OCI-LY7 (cell line): ENCODE data around the gene ISOC2.

ENCODE experiments used
- EZH2phosphoT487 ChIP-seq: fragments of 200-600 bp; sonication (generic); IDR thresholded peaks from 2 replicates; pipeline ENCODE4 v1.6.1; 2018; ENCODE audit warnings: low read depth, borderline replicate concordance, mild to moderate bottlenecking, mixed run types, antibody characterized with exemption, low read length, moderate library complexity, mixed read lengths
- TF ChIP-seq, protein P1 (sequence below): fragments of 200-600 bp; sonication (generic); conservative IDR thresholded peaks from 2 replicates; pipeline ENCODE4 v1.5.1; 2014; ENCODE audit warnings: mild to moderate bottlenecking, antibody characterized with exemption, low read length, moderate library complexity, mixed read lengths

- TF ChIP-seq, protein P1, sequence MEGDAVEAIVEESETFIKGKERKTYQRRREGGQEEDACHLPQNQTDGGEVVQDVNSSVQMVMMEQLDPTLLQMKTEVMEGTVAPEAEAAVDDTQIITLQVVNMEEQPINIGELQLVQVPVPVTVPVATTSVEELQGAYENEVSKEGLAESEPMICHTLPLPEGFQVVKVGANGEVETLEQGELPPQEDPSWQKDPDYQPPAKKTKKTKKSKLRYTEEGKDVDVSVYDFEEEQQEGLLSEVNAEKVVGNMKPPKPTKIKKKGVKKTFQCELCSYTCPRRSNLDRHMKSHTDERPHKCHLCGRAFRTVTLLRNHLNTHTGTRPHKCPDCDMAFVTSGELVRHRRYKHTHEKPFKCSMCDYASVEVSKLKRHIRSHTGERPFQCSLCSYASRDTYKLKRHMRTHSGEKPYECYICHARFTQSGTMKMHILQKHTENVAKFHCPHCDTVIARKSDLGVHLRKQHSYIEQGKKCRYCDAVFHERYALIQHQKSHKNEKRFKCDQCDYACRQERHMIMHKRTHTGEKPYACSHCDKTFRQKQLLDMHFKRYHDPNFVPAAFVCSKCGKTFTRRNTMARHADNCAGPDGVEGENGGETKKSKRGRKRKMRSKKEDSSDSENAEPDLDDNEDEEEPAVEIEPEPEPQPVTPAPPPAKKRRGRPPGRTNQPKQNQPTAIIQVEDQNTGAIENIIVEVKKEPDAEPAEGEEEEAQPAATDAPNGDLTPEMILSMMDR: no peak; the same call in 1 of the 2 replicates
- TF ChIP-seq EZH2phosphoT487: no peak
Measured at GRCh38 chr19:55468054-55468393, 6.6 kb upstream of the ISOC2 start.
